Fibroblast of lung (primary cell): ENCODE data around the gene GDAP2. TPM values are rescaled to one million over a fixed set of nuclear protein-coding genes. Genes with fewer than 3 reads are reported as not detected.

Experiments used
- DNase-seq, 2 donors: peaks; one replicate each; pipeline versions ENCODE4 v3.0.0 to v3.0.0-alpha.2; 2010; ENCODE audit warnings: low read depth in 2 of 2
- H2AFZ ChIP-seq: 2 replicates; pipeline ENCODE4 v1.5.1; 2012; ENCODE audit warnings: low read length, control low read depth, inconsistent platforms
- H3K27ac ChIP-seq: 2 replicates; pipeline ENCODE4 v1.5.1; 2011; ENCODE audit warnings: low read length, control low read depth; ENCODE audit not compliant: insufficient read depth
- H3K27me3 ChIP-seq: 2 replicates; pipeline ENCODE4 v1.5.1; 2011; ENCODE audit warnings: mild to moderate bottlenecking, low read length; ENCODE audit not compliant: control insufficient read depth, insufficient read depth
- H3K36me3 ChIP-seq: 2 replicates; pipeline ENCODE4 v1.5.1; 2011; ENCODE audit warnings: low read length; ENCODE audit not compliant: control insufficient read depth, insufficient read depth
- H3K4me1 ChIP-seq: 2 replicates; pipeline ENCODE4 v1.5.1; 2011; ENCODE audit warnings: low read length; ENCODE audit not compliant: control insufficient read depth, insufficient read depth; ENCODE audit errors: extremely low read depth
- H3K4me2 ChIP-seq: 2 replicates; pipeline ENCODE4 v1.5.1; 2011; ENCODE audit warnings: low read length, control low read depth; ENCODE audit not compliant: insufficient read depth; ENCODE audit errors: extremely low read depth
- H3K4me3 ChIP-seq, 4 experiments: fragments of 200-600 bp in 1 of 4; sonication (generic) in 1 of 4; replicated peaks in 1 of 4; 2 replicates each; pipeline ENCODE4 v1.5.1; 2011 to 2016; ENCODE audit warnings: low read length in 4 of 4, low read depth in 3 of 4, mild to moderate bottlenecking in 3 of 4, control low read depth in 2 of 4, inconsistent platforms in 1 of 4, mixed read lengths in 1 of 4; ENCODE audit not compliant: insufficient read depth in 1 of 4; ENCODE audit errors: control extremely low read depth in 1 of 4
- H3K79me2 ChIP-seq: 2 replicates; pipeline ENCODE4 v1.5.1; 2012; ENCODE audit warnings: mild to moderate bottlenecking, low read length, inconsistent platforms; ENCODE audit not compliant: control insufficient read depth, insufficient read depth
- H3K9ac ChIP-seq: 2 replicates; pipeline ENCODE4 v1.5.1; 2011; ENCODE audit warnings: mild to moderate bottlenecking, low read length, control low read depth; ENCODE audit not compliant: insufficient read depth
- H3K9me3 ChIP-seq: 2 replicates; pipeline ENCODE4 v1.5.1; 2012; ENCODE audit warnings: low read depth, low read length; ENCODE audit not compliant: control insufficient read depth, insufficient read depth
- H4K20me1 ChIP-seq: 2 replicates; pipeline ENCODE4 v1.5.1; 2011; ENCODE audit warnings: low read length; ENCODE audit not compliant: control insufficient read depth, insufficient read depth; ENCODE audit errors: extremely low read depth
- EZH2 ChIP-seq: IDR thresholded peaks from 2 replicates; pipeline ENCODE4 v1.5.1; 2012; ENCODE audit warnings: low read length, control low read depth, mild to moderate bottlenecking; ENCODE audit errors: missing control alignments
- polyA plus RNA-seq, 2 donors: library from polyadenylated mRNA; depleted of rRNA in 1 of 2; stranded (reverse) in 1 of 2; unstranded in 1 of 2; fragments of >200 nt; gene quantifications; 2 replicates each; pipeline ENCODE4 v1.2.1, GENCODE V29; 2011 to 2012; ENCODE audit warnings: missing spikeins in 1 of 2
- total RNA-seq: library from RNA; depleted of rRNA; stranded (reverse); fragments of >200 nt; gene quantifications from 2 replicates; pipeline ENCODE4 v1.2.1, GENCODE V29; 2014
- TF ChIP-seq, protein P1 (sequence below), 2 donors: IDR thresholded peaks in 1 of 2; conservative IDR thresholded peaks in 1 of 2; 1 replicate in 1 of 2; 2 replicates in 1 of 2; pipeline ENCODE4 v1.5.1; 2011 to 2012; ENCODE audit warnings: low read length in 2 of 2, control low read depth in 1 of 2, inconsistent platforms in 1 of 2, low read depth in 1 of 2, mild to moderate bottlenecking in 1 of 2

The GDAP2 gene
- total and polyA plus RNA-seq, 2 donors (not counting 1 experiment from before 2014, with no cell fraction given), result 16.2 to 29.7 TPM

DNA sequence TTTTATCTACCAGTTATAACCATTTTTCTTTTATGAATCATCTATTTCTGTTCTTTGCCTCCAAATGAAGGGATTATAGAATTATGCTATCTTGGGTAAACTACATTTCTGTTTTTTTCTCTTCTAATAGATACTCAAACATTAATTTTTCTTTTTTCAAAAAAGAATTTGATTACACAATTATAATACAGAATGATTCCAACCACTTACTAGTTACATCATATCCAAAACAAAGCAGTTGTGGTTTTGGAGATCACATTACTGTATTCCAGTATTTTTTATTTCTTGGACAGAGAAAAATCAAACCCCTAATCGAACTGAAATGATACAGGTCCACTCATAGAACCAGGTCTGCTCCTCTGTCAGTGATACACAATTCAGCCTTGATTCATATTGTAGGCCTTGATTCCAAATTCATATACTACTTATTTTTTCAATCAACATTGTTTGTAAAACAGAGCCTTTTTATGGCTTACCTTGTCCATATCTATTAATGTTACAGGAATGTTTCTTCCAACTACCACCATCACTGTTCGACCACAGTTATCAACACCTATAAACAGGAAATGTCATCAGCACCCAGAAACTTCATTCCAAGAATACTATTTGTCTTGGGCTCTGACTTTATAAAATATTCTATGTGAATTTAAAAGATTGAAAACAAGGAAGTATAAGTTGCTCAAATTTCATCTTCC lies 43.2 kb downstream of the GDAP2 start:
- H3K79me2 ChIP-seq, result no peaks in the 10 kb centered on the region
- H3K4me1 ChIP-seq, result no peaks in the 10 kb centered on the region
- TF ChIP-seq EZH2, result no peak
- DNase-seq, result peak; percentile 53 to 76
- no peaks in the 10 kb centered on the region for H4K20me1 ChIP-seq
- H3K27ac ChIP-seq, result no peak overlapping the region
- H3K9me3 ChIP-seq, result no peaks in the 10 kb centered on the region
- no peak overlapping the region for H3K4me2 ChIP-seq
- peaks cover 3% of the 10 kb centered on the region for H3K36me3 ChIP-seq
- no peak overlapping the region for H2AFZ ChIP-seq
- H3K27me3 ChIP-seq, result no peaks in the 10 kb centered on the region
- no peak overlapping the region for H3K9ac ChIP-seq
- no peak overlapping the region for H3K4me3 ChIP-seq

DNA sequence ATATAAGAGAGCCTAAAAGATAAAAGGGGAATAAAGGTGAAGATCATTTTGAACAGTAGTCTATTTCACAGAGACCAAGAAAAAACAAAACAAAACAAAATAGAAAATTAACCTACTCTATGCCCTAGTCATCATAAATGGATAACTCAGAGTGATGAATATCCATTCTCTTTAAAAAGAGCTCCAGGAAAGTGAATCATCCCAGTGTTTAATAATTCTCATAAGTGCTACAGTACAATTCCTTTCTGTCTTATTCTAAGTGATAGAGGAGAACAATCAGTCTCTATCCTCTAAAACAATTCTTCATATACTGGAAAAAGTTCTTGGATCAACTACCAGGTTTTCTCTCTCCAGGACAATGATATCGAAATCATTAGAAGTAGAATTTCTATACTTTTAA lies 45.8 kb downstream of the GDAP2 start:
- no peak overlapping the region for H3K9ac ChIP-seq
- no peaks in the 10 kb centered on the region for H3K27me3 ChIP-seq
- peak in 1 of 2 donors; percentile 4 for DNase-seq
- H3K4me1 ChIP-seq, result no peaks in the 10 kb centered on the region
- H2AFZ ChIP-seq, result no peak overlapping the region
- H3K9me3 ChIP-seq, result no peaks in the 10 kb centered on the region
- H3K79me2 ChIP-seq, result no peaks in the 10 kb centered on the region
- no peak overlapping the region for H3K4me2 ChIP-seq
- H3K4me3 ChIP-seq, result no peak overlapping the region
- H3K36me3 ChIP-seq, result peaks cover 7% of the 10 kb centered on the region
- no peaks in the 10 kb centered on the region for H4K20me1 ChIP-seq
- H3K27ac ChIP-seq, result no peak overlapping the region
- no peak for TF ChIP-seq EZH2
- TF ChIP-seq, protein P1, sequence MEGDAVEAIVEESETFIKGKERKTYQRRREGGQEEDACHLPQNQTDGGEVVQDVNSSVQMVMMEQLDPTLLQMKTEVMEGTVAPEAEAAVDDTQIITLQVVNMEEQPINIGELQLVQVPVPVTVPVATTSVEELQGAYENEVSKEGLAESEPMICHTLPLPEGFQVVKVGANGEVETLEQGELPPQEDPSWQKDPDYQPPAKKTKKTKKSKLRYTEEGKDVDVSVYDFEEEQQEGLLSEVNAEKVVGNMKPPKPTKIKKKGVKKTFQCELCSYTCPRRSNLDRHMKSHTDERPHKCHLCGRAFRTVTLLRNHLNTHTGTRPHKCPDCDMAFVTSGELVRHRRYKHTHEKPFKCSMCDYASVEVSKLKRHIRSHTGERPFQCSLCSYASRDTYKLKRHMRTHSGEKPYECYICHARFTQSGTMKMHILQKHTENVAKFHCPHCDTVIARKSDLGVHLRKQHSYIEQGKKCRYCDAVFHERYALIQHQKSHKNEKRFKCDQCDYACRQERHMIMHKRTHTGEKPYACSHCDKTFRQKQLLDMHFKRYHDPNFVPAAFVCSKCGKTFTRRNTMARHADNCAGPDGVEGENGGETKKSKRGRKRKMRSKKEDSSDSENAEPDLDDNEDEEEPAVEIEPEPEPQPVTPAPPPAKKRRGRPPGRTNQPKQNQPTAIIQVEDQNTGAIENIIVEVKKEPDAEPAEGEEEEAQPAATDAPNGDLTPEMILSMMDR (conservative IDR thresholded peaks at IDR 0.05 in 1 of 2, IDR thresholded peaks at IDR 0.05 in 1 of 2; ENCODE audit: low read depth in 1 of 2, low read length in 2 of 2), result no peak

DNA sequence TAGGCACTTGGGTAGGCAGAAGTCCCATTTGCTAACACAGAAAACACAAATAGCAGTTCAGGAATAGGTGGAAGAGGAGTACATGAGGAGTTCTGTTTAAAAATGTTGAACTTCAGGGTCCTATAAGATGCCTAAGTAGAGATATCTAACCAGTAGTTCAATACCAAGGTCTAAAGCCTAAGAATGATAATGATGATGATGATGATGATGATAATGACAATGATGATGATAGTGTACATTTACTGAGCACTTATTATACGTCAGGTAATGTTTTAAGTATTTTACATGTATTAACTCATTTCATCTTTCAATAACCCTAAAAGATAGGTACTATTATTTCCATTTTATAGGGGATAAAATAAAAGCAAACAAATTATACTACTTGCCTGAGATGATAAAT lies 50.1 kb downstream of the GDAP2 start:
- no peak overlapping the region for H3K4me3 ChIP-seq
- H4K20me1 ChIP-seq, result no peaks in the 10 kb centered on the region
- no peaks in the 10 kb centered on the region for H3K79me2 ChIP-seq
- H2AFZ ChIP-seq, result no peak overlapping the region
- H3K9me3 ChIP-seq, result no peaks in the 10 kb centered on the region
- H3K9ac ChIP-seq, result no peak overlapping the region
- DNase-seq, result no peak
- no peaks in the 10 kb centered on the region for H3K27me3 ChIP-seq
- no peak overlapping the region for H3K27ac ChIP-seq
- H3K4me2 ChIP-seq, result no peak overlapping the region
- no peak for TF ChIP-seq EZH2
- TF ChIP-seq, protein P1 (conservative IDR thresholded peaks at IDR 0.05 in 1 of 2, IDR thresholded peaks at IDR 0.05 in 1 of 2; ENCODE audit: low read depth in 1 of 2, low read length in 2 of 2), result no peak
- peaks cover 8% of the 10 kb centered on the region for H3K36me3 ChIP-seq
- no peaks in the 10 kb centered on the region for H3K4me1 ChIP-seq
